Sigmoid colon (tissue), 4 donors: Measurements from ENCODE around the gene INO80E.

Source experiments
- CTCF ChIP-seq, 4 experiments: fragments of 450-650 bp in 3 of 4; fragments of 200-600 bp in 1 of 4; IDR thresholded peaks; one replicate each; pipeline ENCODE4 v1.5.1; 2016 to 2019; ENCODE audit warnings: antibody characterized with exemption in 4 of 4, mild to moderate bottlenecking in 3 of 4, moderate library complexity in 2 of 4
- EP300 ChIP-seq, 4 donors: sonication (generic); formaldehyde crosslinking; IDR thresholded peaks; one replicate each; pipeline ENCODE4 v1.6.1; 2017; ENCODE audit warnings: antibody characterized with exemption in 4 of 4
- POLR2A ChIP-seq, 2 donors: fragments of 450-650 bp; IDR thresholded peaks; one replicate each; pipeline ENCODE4 v1.6.1; 2016; ENCODE audit warnings: antibody characterized with exemption in 2 of 2, mild to moderate bottlenecking in 2 of 2, moderate library complexity in 2 of 2
- POLR2AphosphoS5 ChIP-seq, 4 donors: sonication (generic); formaldehyde crosslinking; IDR thresholded peaks; one replicate each; pipeline ENCODE4 v1.6.1; 2017; ENCODE audit warnings: antibody characterized with exemption in 4 of 4

- TF ChIP-seq POLR2A (IDR thresholded peaks at IDR 0.05) (no peak), CTCF (IDR thresholded peaks at IDR 0.05) (no peak), EP300 (IDR thresholded peaks at IDR 0.05) (no peak), POLR2AphosphoS5 (IDR thresholded peaks at IDR 0.05) (no peak)
Measured at GRCh38 chr16:30002614-30003346, 6.7 kb downstream of the INO80E start.
